NB4 (cell line): ENCODE data around the gene SCNN1G.

Source experiments
- MYC ChIP-seq: IDR thresholded peaks from 2 replicates; pipeline ENCODE4 v1.6.1; 2011; ENCODE audit warnings: low read depth, low read length
- POLR2A ChIP-seq: IDR thresholded peaks from 2 replicates; pipeline ENCODE4 v1.6.1; 2011; ENCODE audit warnings: mild to moderate bottlenecking; ENCODE audit not compliant: insufficient read length; ENCODE audit errors: extremely low read depth
- TF ChIP-seq, protein P1 (sequence below): IDR thresholded peaks from one replicate; pipeline ENCODE4 v1.5.1; 2012; ENCODE audit warnings: low read depth, low read length

DNA sequence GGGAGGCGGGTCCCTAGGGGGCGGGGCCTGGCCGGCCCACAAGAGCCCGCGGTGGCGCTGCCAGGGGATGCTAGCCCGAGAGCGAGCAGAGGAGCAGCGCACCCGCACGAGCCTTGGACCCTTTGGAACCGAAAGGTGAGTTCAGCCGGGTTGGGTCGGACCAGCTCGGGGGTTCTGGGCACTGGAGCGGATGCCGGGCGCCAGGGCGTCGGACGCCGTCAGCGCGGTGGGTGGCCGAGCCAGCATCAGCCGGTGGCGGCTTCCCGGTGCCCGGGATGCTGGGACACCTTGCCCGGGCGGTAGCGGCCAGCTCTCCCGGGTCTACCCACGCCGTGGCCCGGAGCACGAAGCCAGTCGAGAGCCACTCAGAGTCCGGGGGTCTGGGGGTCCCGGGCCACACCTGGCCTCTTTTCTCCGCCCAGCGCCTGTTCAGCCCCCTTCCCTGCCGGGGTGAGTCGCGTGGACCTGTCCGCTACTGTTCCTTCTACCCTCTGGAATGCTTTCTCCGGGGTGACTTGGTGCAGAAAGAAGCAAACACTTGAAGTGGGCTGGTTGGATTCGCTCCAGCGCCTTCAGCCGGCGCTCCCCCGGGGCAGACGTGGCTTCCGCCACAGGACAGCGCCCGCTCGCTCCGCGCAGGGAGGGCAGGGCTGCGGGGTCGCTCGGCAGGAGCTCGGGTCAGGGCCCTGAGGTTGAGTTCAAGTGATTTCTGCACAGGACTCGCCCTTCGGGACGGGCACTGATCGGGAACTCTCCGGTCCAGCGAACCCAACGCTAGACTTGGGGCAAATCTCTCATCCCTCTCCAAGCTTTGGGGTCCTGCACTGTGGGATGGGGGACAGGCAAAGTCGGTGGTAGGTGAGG lies at the start of gene SCNN1G:
- TF ChIP-seq, protein P1, sequence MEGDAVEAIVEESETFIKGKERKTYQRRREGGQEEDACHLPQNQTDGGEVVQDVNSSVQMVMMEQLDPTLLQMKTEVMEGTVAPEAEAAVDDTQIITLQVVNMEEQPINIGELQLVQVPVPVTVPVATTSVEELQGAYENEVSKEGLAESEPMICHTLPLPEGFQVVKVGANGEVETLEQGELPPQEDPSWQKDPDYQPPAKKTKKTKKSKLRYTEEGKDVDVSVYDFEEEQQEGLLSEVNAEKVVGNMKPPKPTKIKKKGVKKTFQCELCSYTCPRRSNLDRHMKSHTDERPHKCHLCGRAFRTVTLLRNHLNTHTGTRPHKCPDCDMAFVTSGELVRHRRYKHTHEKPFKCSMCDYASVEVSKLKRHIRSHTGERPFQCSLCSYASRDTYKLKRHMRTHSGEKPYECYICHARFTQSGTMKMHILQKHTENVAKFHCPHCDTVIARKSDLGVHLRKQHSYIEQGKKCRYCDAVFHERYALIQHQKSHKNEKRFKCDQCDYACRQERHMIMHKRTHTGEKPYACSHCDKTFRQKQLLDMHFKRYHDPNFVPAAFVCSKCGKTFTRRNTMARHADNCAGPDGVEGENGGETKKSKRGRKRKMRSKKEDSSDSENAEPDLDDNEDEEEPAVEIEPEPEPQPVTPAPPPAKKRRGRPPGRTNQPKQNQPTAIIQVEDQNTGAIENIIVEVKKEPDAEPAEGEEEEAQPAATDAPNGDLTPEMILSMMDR: no peak
- no peak for TF ChIP-seq MYC
- no peak for TF ChIP-seq POLR2A
